ENCODE measurements around the gene TTC12.

TTC12 gene

DNA sequence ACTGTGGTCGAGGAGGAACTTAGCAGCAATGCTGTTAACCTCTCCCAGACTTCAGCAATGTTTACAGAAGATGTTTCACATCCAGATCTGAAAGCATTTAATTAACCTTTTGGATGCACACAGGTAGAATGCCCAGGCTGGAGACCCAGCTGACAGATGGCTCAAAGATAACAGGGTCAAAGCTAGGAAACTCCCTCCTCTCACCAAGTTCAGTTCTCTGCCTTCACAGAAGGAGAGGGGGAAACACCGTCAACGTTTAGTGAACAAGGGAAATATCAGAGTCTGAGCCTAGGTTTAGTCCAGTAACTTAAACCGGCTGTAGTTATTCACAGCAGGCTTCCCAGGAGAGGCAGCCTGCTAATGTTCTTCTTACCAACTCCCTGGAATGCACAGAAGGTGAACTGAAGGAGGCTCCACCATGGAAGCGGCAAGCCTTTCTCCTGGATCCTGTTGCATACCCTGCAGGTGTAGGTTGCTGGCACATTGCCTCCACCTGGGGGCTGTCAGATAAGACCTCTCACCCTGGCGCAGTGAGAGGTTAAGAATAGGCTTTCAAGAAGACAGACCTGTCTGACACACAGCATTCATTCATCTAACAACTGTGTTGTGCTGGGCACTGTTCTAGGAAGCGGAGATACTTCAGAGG, 49.7 kb downstream of the TTC12 start:
- TF ChIP-seq, protein P1, sequence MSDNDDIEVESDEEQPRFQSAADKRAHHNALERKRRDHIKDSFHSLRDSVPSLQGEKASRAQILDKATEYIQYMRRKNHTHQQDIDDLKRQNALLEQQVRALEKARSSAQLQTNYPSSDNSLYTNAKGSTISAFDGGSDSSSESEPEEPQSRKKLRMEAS (IDR thresholded peaks at IDR 0.05; ENCODE audit: low read depth, low read length) = no peak
- TF ChIP-seq, protein P2, sequence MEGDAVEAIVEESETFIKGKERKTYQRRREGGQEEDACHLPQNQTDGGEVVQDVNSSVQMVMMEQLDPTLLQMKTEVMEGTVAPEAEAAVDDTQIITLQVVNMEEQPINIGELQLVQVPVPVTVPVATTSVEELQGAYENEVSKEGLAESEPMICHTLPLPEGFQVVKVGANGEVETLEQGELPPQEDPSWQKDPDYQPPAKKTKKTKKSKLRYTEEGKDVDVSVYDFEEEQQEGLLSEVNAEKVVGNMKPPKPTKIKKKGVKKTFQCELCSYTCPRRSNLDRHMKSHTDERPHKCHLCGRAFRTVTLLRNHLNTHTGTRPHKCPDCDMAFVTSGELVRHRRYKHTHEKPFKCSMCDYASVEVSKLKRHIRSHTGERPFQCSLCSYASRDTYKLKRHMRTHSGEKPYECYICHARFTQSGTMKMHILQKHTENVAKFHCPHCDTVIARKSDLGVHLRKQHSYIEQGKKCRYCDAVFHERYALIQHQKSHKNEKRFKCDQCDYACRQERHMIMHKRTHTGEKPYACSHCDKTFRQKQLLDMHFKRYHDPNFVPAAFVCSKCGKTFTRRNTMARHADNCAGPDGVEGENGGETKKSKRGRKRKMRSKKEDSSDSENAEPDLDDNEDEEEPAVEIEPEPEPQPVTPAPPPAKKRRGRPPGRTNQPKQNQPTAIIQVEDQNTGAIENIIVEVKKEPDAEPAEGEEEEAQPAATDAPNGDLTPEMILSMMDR (IDR thresholded peaks at IDR 0.05; ENCODE audit: low read depth, low read length) = no peak
- no peak for TF ChIP-seq POLR2A (IDR thresholded peaks at IDR 0.05; ENCODE audit: extremely low read depth, insufficient read length)
- TF ChIP-seq MYC (IDR thresholded peaks at IDR 0.05; ENCODE audit: low read depth, low read length) = no peak
- DNase-seq (ENCODE audit: low read depth) = no peak
- no peak overlapping the region for H3K4me3 ChIP-seq (ENCODE audit: low read depth, low read length)

DNA sequence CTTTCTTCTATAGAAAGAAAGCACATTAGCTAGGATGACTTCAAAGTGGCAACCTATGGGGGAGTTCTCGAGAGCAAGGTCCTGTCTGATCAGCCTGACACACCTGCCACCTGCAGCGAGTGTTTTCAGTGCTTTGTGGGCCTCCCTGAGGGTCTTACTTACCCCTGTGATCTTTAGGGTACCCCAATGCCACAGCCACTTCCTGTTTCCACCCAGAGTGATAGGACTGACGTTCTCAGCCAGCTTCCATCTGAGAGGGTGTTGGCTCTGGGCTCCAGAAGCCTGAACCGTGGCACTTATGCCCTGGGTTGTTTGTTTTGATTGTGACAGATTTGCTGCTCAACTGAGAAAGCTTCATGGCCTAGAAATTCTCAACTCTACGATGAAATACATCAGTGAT, 51.5 kb downstream of the TTC12 start:
- no peak for TF ChIP-seq POLR2A (IDR thresholded peaks at IDR 0.05; ENCODE audit: extremely low read depth, insufficient read length)
- no peak for DNase-seq (ENCODE audit: low read depth)
- H3K4me3 ChIP-seq (ENCODE audit: low read depth, low read length) = no peak overlapping the region

DNA sequence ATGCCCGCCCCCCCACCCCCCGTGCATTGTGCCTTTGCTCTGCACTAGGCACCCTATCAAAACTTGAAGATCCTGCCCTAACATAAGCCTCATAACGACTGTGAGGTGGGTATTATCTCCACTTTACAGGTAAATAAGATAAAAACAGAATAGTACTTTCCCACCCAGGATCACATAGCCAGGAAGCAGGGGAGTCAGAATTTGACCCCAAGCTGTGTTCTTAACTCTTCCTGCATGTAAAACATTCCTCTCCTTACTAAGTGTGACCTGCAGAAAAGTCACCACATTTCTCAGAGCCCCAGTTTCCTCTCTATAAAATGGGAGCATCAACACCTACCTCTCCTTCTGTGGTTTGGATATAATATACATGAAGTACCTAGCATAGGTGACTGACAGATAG, 55.0 kb downstream of the TTC12 start:
- TF ChIP-seq POLR2A (IDR thresholded peaks at IDR 0.05; ENCODE audit: extremely low read depth, insufficient read length) = no peak
- TF ChIP-seq, protein P2 (IDR thresholded peaks at IDR 0.05; ENCODE audit: low read depth, low read length) = no peak
- TF ChIP-seq, protein P1 (IDR thresholded peaks at IDR 0.05; ENCODE audit: low read depth, low read length) = no peak
- TF ChIP-seq MYC (IDR thresholded peaks at IDR 0.05; ENCODE audit: low read depth, low read length) = no peak
- no peak overlapping the region for H3K4me3 ChIP-seq (ENCODE audit: low read depth, low read length)
- DNase-seq (ENCODE audit: low read depth) = no peak

DNA sequence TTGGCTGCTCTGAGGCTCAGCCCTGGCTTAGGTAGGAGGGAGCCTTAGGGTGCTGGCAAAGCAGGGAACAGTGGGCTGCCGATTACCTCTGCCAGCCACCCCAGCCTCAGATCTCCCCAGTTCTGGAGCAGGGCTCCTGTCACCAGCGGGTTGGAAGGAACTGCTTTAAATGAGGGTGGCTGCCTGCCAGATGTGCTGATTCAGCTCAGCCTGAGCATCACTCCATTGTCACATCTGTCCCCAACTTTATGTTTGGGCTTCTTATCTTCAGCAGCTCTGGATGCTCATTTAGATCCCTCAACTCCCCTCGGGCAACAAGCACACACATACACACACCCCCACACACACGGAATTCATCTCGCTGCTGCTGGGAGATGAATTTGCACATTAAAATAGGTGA, 56.3 kb downstream of the TTC12 start:
- H3K4me3 ChIP-seq (ENCODE audit: low read depth, low read length) = no peak overlapping the region
- no peak for DNase-seq (ENCODE audit: low read depth)
- TF ChIP-seq, protein P1 (IDR thresholded peaks at IDR 0.05; ENCODE audit: low read depth, low read length) = no peak
- TF ChIP-seq POLR2A (IDR thresholded peaks at IDR 0.05; ENCODE audit: extremely low read depth, insufficient read length) = no peak

DNA sequence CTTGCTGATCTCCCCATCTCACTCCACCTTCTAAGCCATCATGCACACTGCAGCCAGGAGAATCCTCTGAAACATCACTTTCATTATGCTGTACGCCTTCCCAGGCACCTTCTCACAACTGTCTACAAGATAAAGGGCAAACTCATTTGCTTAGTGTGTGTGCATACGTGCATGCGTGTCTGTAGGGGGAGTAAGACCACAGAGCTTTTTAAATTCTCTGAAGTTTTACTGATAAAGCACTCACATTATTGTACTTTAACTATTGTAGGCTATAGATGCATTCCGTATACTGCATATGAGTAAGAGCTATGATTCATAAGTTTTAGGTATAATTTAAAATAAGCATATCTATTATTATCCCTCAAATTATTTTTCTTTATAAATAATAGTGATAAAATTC, 57.9 kb downstream of the TTC12 start:
- TF ChIP-seq MYC (IDR thresholded peaks at IDR 0.05; ENCODE audit: low read depth, low read length) (no peak), POLR2A (IDR thresholded peaks at IDR 0.05; ENCODE audit: extremely low read depth, insufficient read length) (no peak)
- TF ChIP-seq, protein P1 (IDR thresholded peaks at IDR 0.05; ENCODE audit: low read depth, low read length) = no peak
- no peak for DNase-seq (ENCODE audit: low read depth)
- H3K4me3 ChIP-seq (ENCODE audit: low read depth, low read length) = no peak overlapping the region

DNA sequence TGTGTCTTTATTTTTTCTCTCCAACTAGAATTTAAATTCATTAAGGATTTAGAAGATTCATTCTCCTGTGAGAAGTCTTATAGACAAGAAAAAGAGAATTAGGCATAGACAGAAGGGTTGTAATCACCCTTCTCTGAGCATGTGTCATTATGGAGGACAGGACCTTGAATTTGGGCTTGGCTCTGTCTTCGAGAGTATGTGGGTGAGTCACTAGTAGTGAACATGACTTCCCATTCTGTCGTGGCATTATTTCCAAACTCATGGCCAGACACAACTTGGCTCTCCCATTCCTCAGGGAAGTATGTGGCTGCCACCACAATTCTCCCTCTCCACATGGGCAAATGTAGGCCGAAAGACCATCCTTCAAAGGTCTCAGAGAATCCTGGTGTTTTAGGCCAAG, 58.9 kb downstream of the TTC12 start:
- DNase-seq (ENCODE audit: low read depth) = no peak
- TF ChIP-seq MYC (IDR thresholded peaks at IDR 0.05; ENCODE audit: low read depth, low read length) = no peak
- TF ChIP-seq, protein P2 (IDR thresholded peaks at IDR 0.05; ENCODE audit: low read depth, low read length) = no peak
- TF ChIP-seq, protein P1 (IDR thresholded peaks at IDR 0.05; ENCODE audit: low read depth, low read length) = no peak
- TF ChIP-seq POLR2A (IDR thresholded peaks at IDR 0.05; ENCODE audit: extremely low read depth, insufficient read length) = no peak
- H3K4me3 ChIP-seq (ENCODE audit: low read depth, low read length) = no peak overlapping the region

DNA sequence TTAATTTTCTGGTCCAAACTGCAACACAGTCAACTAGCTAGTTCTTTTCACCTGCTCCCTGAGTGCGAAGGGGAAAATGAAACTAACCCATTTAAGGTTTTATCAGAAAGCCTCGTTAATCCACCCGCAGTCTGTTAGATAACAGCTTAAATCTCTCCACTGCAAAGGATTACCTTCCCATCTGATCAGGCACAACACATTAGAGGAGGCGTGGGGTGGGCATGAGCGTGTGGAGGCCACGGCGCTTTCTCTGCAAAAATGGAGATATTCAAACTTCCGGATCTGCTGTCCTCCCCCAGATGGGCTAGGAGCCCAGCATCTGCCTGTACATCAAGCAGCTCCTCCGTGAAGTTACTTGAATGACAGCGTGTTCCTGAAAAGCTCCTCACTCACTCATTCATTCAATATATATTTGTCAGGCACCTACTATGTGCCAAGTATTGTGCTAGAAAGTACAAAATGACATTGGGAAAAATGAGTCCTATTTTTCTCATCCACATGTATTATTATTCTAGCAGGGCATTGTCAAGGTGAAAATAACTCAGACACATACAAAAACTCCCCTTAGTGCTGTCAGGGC, 59.7 kb downstream of the TTC12 start:
- DNase-seq (ENCODE audit: low read depth) = no peak
- no peak for TF ChIP-seq MYC (IDR thresholded peaks at IDR 0.05; ENCODE audit: low read depth, low read length)
- TF ChIP-seq, protein P2 (IDR thresholded peaks at IDR 0.05; ENCODE audit: low read depth, low read length) = no peak
- no peak for TF ChIP-seq POLR2A (IDR thresholded peaks at IDR 0.05; ENCODE audit: extremely low read depth, insufficient read length)
- TF ChIP-seq, protein P1 (IDR thresholded peaks at IDR 0.05; ENCODE audit: low read depth, low read length) = no peak
- H3K4me3 ChIP-seq (ENCODE audit: low read depth, low read length) = no peak overlapping the region
